Retinal pigment epithelial cell (primary cell): ENCODE data around the gene LOC128125822.

ENCODE experiments used
- DNase-seq: peaks from one replicate; pipeline ENCODE4 v3.0.0-alpha.2; 2010; ENCODE audit warnings: low read depth
- H3K4me3 ChIP-seq: 2 replicates; pipeline ENCODE4 v1.5.1; 2011; ENCODE audit warnings: mild to moderate bottlenecking, low read length, control low read depth, moderate library complexity
- TF ChIP-seq, protein P1 (sequence below): conservative IDR thresholded peaks from 2 replicates; pipeline ENCODE4 v1.5.1; 2011; ENCODE audit warnings: low read depth, low read length, control low read depth, inconsistent platforms

Gene LOC128125822

DNA sequence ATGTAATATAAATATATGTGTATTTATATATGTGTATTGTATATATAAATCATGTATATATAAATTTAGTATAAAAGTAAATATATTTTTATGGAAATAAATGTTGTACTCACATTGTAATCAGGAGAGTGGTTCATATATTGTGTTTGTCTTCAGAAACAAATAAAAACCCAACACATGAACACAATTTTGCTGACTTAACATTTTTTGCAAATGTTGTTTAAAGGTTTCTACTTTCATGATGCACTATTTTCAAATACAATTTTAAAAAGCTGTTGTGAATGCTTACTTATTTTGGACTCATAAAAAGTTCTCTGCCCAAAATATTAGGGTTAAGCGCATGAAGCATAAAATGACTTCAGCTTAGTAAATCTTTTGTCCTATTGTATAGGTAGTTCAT is 39.3 kb downstream of the LOC128125822 start:
- H3K4me3 ChIP-seq: no peak overlapping the region
- DNase-seq: no peak
- TF ChIP-seq, protein P1, sequence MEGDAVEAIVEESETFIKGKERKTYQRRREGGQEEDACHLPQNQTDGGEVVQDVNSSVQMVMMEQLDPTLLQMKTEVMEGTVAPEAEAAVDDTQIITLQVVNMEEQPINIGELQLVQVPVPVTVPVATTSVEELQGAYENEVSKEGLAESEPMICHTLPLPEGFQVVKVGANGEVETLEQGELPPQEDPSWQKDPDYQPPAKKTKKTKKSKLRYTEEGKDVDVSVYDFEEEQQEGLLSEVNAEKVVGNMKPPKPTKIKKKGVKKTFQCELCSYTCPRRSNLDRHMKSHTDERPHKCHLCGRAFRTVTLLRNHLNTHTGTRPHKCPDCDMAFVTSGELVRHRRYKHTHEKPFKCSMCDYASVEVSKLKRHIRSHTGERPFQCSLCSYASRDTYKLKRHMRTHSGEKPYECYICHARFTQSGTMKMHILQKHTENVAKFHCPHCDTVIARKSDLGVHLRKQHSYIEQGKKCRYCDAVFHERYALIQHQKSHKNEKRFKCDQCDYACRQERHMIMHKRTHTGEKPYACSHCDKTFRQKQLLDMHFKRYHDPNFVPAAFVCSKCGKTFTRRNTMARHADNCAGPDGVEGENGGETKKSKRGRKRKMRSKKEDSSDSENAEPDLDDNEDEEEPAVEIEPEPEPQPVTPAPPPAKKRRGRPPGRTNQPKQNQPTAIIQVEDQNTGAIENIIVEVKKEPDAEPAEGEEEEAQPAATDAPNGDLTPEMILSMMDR: no peak

DNA sequence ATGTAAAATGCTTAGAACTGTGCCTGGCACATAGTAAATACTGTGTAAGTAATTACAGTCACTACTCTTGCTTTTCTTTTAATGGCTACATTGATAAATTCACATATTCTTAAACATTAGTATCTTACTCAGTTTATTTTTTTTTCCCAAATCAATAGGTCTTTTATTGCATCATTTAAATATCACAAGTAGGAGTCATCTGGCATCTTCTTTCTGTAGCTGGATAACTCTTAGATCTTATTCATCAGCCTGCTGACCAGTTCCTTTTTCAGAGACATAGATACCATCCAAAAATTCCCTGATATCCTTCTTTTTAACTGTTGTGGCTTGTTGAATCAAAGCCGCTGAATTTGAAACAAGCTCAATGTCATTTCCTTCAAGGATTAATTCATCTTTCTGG is 43.3 kb downstream of the LOC128125822 start:
- no peak overlapping the region for H3K4me3 ChIP-seq
- TF ChIP-seq, protein P1: no peak
- DNase-seq: no peak
